Esophagus squamous epithelium (tissue), 5 donors: ENCODE measurements around the gene ATP7B. TPM values are rescaled to one million over a fixed set of nuclear protein-coding genes. Genes with fewer than 3 reads are reported as not detected.

ENCODE experiments used
- DNase-seq: peaks from one replicate; lab custom pipeline; 2025; lab: John Stamatoyannopoulos, UW
- H3K27ac ChIP-seq, 4 donors: fragments of 200-600 bp; sonication (generic); one replicate each; pipeline ENCODE4 v1.5.1; 2016 to 2019; ENCODE audit warnings: mild to moderate bottlenecking in 1 of 4
- H3K27me3 ChIP-seq, 4 donors: fragments of 200-600 bp; sonication (generic); 1 replicate in 3 of 4; 2 replicates in 1 of 4; pipeline versions ENCODE4 v1.5.1 to v1.6.0; 2017 to 2021; ENCODE audit warnings: antibody characterized with exemption in 1 of 4
- H3K36me3 ChIP-seq, 3 donors: fragments of 200-600 bp; sonication (generic); one replicate each; pipeline ENCODE4 v1.5.1; 2016 to 2019
- H3K4me1 ChIP-seq, 3 donors: fragments of 200-600 bp; sonication (generic); one replicate each; pipeline ENCODE4 v1.5.1; 2017 to 2019
- H3K4me3 ChIP-seq, 4 donors: fragments of 200-600 bp; sonication (generic); 1 replicate in 3 of 4; 2 replicates in 1 of 4; pipeline ENCODE4 v1.5.1; 2016 to 2019; ENCODE audit warnings: mild to moderate bottlenecking in 2 of 4, moderate library complexity in 1 of 4
- H3K9me3 ChIP-seq, 3 donors: fragments of 200-600 bp; sonication (generic); one replicate each; pipeline ENCODE4 v1.5.1; 2016 to 2019
- POLR2A ChIP-seq, 4 donors: fragments of 450-650 bp; IDR thresholded peaks; one replicate each; pipeline ENCODE4 v1.6.1; 2017; ENCODE audit warnings: antibody characterized with exemption in 4 of 4, mild to moderate bottlenecking in 4 of 4, moderate library complexity in 3 of 4
- WGBS, 2 donors: methylation state at CpG; one replicate each; pipeline ENCODE4 v1.1.5; 2018; 5-methylcytosine and 5-hydroxymethylcytosine counted together
- intact Hi-C: fragments of 100-400 bp; cut with DNase I; formaldehyde crosslinking; loops from one replicate; pipeline ENCODE4 v1.15.0; 2022
- total RNA-seq, 4 donors: library from RNA; depleted of rRNA; stranded (reverse); fragments of >200 nt; gene quantifications; one replicate each; pipeline ENCODE4 v1.1.0, GENCODE V29; 2016
- TF ChIP-seq, protein P1 (sequence below), 6 experiments: fragments of 450-650 bp in 4 of 6; fragments of 200-600 bp in 2 of 6; sonication (generic) in 2 of 6; IDR thresholded peaks; one replicate each; pipeline ENCODE4 v1.5.1; 2016 to 2019; ENCODE audit warnings: antibody characterized with exemption in 6 of 6, mild to moderate bottlenecking in 4 of 6, moderate library complexity in 4 of 6
- donor health status: DM: yes; HTN: yes; CAD: no.

The ATP7B gene
- total RNA-seq, 4 donors from 2014 or later = 0.99 to 3.6 (median 2.6) TPM

DNA sequence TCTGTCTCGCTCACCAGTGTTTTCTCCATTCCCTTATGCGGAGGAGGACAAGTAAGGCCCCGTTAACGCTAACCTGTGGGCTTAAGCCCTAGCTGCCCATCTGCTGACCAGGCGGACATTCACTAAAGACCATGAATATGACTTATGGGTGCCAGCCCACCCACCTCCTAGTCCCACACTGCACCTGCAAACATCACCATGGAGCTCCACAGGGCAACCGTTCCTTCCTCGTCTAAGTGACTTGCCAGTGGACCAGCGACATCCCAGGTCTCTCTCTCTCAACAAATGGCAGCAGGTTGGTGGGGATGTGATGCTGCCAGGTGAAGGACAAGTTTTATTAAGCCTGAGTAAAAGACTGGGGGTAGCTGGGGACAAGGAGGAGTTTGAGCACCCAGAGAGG is 94.3 kb downstream of the ATP7B start:
- intact Hi-C loops = no loop called here
- 94 to 95% methylated on average over 7 to 8 of the region's 8 CpGs for WGBS, 2 donors
- Histone ChIP-seq H3K4me1 (peaks cover 0 to 29% (median 0%) of the 10 kb centered on the region in 3 donors), H3K4me3 (no peak overlapping the region), H3K27ac (no peak overlapping the region), H3K36me3 (no peaks in the 10 kb centered on the region), H3K9me3 (no peaks in the 10 kb centered on the region), H3K27me3 (no peaks in the 10 kb centered on the region)
- TF ChIP-seq, protein P1, sequence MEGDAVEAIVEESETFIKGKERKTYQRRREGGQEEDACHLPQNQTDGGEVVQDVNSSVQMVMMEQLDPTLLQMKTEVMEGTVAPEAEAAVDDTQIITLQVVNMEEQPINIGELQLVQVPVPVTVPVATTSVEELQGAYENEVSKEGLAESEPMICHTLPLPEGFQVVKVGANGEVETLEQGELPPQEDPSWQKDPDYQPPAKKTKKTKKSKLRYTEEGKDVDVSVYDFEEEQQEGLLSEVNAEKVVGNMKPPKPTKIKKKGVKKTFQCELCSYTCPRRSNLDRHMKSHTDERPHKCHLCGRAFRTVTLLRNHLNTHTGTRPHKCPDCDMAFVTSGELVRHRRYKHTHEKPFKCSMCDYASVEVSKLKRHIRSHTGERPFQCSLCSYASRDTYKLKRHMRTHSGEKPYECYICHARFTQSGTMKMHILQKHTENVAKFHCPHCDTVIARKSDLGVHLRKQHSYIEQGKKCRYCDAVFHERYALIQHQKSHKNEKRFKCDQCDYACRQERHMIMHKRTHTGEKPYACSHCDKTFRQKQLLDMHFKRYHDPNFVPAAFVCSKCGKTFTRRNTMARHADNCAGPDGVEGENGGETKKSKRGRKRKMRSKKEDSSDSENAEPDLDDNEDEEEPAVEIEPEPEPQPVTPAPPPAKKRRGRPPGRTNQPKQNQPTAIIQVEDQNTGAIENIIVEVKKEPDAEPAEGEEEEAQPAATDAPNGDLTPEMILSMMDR (IDR thresholded peaks at IDR 0.05) = no peak
- no peak for TF ChIP-seq POLR2A (IDR thresholded peaks at IDR 0.05)
- DNase-seq = no peak

DNA sequence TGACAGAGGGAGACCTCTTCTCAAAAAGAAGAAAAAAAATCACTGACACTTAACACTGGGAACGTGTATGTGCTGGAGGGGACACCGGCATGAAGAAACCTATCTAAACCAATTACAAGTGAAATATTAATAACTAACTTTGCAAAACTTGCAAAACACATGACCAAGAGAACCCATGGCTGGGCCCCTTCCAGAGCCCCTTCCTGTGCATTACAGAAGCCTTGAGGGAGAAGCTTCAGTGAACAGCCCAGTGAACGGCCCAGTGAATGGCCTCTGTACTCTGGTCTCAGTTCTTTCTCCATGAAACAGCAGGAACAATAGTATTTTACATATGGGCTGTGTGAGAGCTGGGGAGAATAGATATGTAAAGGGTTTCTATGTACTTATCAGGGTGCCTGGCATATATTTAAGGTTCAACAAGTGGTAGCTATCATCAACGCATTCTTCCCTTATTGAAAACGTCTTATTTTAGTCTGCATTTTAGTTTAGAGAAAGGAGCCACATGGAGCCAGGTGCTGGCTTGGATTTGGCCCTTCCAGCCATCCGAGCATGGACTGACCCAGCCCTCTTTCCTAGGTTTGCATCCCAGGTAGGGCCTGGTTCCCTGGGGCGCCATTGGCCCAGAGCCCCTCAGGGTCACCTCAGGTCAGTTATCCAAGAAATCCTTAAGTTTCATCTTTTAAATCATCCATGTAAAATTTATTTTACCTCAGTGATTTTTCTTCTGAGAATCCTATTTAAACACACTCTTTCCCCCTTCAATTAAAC is 95.0 kb downstream of the ATP7B start:
- Histone ChIP-seq H3K27ac (no peak overlapping the region), H3K4me3 (no peak overlapping the region), H3K4me1 (peaks cover 0 to 34% (median 0%) of the 10 kb centered on the region in 3 donors), H3K36me3 (no peaks in the 10 kb centered on the region), H3K27me3 (no peaks in the 10 kb centered on the region), H3K9me3 (no peaks in the 10 kb centered on the region)
- TF ChIP-seq, protein P1 (IDR thresholded peaks at IDR 0.05) = no peak
- no peak for TF ChIP-seq POLR2A (IDR thresholded peaks at IDR 0.05)
- intact Hi-C loops = no loop called here
- 83% methylated on average over 7 of the region's 7 CpGs for WGBS, 2 donors
- no peak for DNase-seq

DNA sequence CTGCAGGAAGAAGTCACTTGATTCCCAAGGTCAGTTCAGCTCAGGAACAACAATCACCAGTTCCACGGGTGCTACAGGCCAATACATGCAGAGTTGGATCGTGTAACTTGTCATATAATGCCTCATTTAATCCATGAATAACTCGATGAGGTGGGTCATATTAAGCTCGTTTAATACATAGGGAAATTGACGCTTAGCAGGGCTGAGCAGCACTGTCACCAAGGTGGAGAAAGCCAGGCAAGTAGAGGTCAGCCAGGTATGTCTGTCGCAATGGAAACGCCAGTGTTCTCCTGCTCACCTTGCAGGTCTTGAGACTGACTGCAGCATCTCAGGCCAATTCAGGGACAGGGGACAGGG is 97.1 kb downstream of the ATP7B start:
- H3K27me3 ChIP-seq = peaks cover 0 to 12% (median 0%) of the 10 kb centered on the region in 4 donors
- no peak for TF ChIP-seq POLR2A (IDR thresholded peaks at IDR 0.05)
- TF ChIP-seq, protein P1 (IDR thresholded peaks at IDR 0.05) = no peak
- no peaks in the 10 kb centered on the region for H3K36me3 ChIP-seq
- peaks cover 0 to 34% (median 0%) of the 10 kb centered on the region in 3 donors for H3K4me1 ChIP-seq
- no peaks in the 10 kb centered on the region for H3K9me3 ChIP-seq
- intact Hi-C loops = no loop called here
- no peak overlapping the region for H3K4me3 ChIP-seq
- WGBS, 2 donors = 50 to 53% methylated on average over 5 to 7 of the region's 7 CpGs
- no peak for DNase-seq
- peak overlapping the region in 1 of 4 donors; percentile 32 for H3K27ac ChIP-seq

DNA sequence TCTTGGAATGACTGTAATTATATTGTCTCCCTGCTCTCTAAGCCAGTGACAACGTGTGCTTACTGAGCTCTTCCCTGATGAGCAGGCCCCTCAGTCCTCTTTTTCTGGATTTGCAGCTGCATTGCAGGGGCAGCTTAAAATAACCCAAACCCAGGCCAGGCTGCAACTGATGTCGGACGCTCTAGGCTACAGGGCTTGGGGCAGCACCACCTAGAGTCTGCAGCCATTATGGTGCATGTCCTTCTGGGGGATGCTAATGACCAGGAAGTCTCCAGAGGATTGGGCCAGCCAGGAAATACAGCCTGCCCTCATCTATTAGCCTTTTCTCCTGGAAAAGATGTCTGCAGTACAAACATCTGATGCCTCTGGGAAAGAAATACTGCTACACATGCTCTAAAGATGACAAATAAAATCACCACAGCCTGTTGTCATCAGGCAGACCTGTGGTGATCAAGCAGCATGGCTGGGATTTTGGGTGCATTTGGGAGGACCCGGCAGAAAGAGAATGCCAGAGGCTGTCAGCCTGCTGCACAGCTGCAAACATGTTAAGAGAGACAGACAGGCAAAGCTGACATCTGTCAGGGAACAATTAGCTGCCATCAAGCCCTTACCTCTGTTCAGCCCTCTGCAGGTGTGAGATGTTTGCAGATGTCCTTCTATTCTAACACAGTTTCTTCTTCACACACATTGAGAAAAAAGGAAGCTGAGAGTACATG is 97.7 kb downstream of the ATP7B start:
- Histone ChIP-seq H3K27ac (no peak overlapping the region), H3K4me3 (no peak overlapping the region), H3K9me3 (no peaks in the 10 kb centered on the region), H3K27me3 (peaks cover 0 to 12% (median 0%) of the 10 kb centered on the region in 4 donors), H3K4me1 (peaks cover 0 to 34% (median 0%) of the 10 kb centered on the region in 3 donors), H3K36me3 (no peaks in the 10 kb centered on the region)
- TF ChIP-seq POLR2A (IDR thresholded peaks at IDR 0.05) = no peak
- TF ChIP-seq, protein P1 (IDR thresholded peaks at IDR 0.05) = no peak
- 56 to 67% methylated on average over 3 to 4 of the region's 4 CpGs for WGBS, 2 donors
- intact Hi-C loops = no loop called here
- DNase-seq = no peak
